HFF-Myc (cell line): ENCODE measurements around the gene MIEN1.
"Not testable (repeated sequence)": the region's sequence is repeated elsewhere in the genome, so short reads cannot be mapped to it uniquely, and the experiment has no call there.

Source experiments
- DNase-seq: peaks from one replicate; pipeline ENCODE4 v3.0.0-alpha.2; 2011; ENCODE audit warnings: low read depth; ENCODE audit errors: extremely low read depth
- H3K4me3 ChIP-seq: replicated peaks from 2 replicates; pipeline ENCODE4 v1.5.1; 2011; ENCODE audit warnings: low read depth, mild to moderate bottlenecking, control low read depth, low read length
- TF ChIP-seq, protein P1 (sequence below): IDR thresholded peaks from 2 replicates; pipeline ENCODE4 v1.5.1; 2012; ENCODE audit warnings: mild to moderate bottlenecking, low read depth, low read length, control low read depth; ENCODE audit errors: missing control alignments

The MIEN1 gene

DNA sequence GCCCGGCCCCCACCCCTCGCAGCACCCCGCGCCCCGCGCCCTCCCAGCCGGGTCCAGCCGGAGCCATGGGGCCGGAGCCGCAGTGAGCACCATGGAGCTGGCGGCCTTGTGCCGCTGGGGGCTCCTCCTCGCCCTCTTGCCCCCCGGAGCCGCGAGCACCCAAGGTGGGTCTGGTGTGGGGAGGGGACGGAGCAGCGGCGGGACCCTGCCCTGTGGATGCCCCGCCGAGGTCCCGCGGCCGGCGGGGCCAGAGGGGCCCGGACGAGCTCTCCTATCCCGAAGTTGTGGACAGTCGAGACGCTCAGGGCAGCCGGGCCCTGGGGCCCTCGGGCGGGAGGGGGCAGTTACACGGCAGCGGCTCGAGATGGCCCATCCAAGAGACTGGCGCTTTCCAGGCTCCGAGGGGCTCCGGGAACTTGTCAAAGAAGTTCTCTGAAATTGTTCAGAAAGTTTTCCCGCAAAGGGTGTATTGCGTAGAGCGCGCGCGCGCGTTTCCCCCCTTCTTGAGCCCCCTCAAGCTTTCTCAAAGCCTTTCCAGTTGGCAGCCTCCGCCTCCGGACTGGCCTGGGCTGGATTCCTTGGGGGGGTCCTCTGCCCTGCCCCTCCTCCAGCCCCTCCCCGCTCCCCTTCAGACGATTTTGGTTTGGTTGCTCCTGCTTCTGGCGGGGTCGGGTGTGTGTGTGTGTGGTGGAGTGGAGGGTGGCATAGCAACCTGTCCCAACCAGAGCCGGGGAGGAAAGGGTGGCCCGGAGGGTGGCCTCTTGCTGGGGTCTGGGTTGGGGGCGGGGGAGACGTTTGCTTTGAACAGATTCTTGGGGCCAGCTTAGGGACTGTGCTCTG is 30.0 kb downstream of the MIEN1 start:
- peak overlapping the region; percentile 67 for H3K4me3 ChIP-seq
- TF ChIP-seq, protein P1, sequence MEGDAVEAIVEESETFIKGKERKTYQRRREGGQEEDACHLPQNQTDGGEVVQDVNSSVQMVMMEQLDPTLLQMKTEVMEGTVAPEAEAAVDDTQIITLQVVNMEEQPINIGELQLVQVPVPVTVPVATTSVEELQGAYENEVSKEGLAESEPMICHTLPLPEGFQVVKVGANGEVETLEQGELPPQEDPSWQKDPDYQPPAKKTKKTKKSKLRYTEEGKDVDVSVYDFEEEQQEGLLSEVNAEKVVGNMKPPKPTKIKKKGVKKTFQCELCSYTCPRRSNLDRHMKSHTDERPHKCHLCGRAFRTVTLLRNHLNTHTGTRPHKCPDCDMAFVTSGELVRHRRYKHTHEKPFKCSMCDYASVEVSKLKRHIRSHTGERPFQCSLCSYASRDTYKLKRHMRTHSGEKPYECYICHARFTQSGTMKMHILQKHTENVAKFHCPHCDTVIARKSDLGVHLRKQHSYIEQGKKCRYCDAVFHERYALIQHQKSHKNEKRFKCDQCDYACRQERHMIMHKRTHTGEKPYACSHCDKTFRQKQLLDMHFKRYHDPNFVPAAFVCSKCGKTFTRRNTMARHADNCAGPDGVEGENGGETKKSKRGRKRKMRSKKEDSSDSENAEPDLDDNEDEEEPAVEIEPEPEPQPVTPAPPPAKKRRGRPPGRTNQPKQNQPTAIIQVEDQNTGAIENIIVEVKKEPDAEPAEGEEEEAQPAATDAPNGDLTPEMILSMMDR: no peak
- DNase-seq: no peak

DNA sequence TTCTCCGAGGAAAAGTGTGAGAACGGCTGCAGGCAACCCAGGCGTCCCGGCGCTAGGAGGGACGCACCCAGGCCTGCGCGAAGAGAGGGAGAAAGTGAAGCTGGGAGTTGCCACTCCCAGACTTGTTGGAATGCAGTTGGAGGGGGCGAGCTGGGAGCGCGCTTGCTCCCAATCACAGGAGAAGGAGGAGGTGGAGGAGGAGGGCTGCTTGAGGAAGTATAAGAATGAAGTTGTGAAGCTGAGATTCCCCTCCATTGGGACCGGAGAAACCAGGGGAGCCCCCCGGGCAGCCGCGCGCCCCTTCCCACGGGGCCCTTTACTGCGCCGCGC is 30.5 kb downstream of the MIEN1 start, which contains the start of gene ERBB2:
Gene ERBB2, plus strand, starts transcription at position 247 of the 330 bp plus-strand sequence. CDS start 175 bp downstream, outside the sequence.
- peak within 1 kb of the TSS; percentile 67 for H3K4me3 ChIP-seq
- TF ChIP-seq, protein P1: no peak
- no peak for DNase-seq

DNA sequence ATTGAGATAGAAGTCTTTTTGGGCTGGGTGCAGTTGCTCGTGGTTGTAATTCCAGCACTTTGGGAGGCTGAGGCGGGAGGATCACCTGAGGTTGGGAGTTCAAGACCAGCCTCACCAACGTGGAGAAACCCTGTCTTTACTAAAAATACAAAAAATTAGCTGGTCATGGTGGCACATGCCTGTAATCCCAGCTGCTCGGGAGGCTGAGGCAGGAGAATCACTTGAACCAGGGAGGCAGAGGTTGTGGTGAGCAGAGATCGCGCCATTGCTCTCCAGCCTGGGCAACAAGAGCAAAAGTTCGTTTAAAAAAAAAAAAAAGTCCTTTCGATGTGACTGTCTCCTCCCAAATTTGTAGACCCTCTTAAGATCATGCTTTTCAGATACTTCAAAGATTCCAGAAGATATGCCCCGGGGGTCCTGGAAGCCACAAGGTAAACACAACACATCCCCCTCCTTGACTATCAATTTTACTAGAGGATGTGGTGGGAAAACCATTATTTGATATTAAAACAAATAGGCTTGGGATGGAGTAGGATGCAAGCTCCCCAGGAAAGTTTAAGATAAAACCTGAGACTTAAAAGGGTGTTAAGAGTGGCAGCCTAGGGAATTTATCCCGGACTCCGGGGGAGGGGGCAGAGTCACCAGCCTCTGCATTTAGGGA is 31.0 kb downstream of the MIEN1 start:
- peak overlapping the region; percentile 67 for H3K4me3 ChIP-seq

DNA sequence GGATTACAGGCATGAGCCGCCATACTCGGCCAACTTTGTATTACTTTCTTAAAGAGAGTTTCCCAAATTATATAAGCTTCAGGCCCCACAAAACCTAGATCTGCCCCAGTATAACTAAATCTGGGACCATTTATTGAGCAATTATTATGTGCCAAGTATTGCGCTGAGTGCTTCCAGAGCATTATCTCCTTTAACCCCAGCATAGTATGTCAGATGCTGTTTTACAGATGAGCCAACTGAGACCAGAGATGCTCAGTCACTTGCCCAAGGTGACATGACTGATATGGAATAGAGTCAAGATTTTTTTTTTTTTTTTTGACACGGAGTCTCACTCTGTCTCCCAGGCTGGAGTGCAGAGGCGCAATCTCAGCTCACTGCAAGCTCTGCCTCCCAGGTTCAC is 32.4 kb downstream of the MIEN1 start:
- no peak for DNase-seq
- TF ChIP-seq, protein P1: no peak
- H3K4me3 ChIP-seq: no peak overlapping the region

More for the DNA sequence above, 31.0 kb downstream of the MIEN1 start:
- not testable (repeated sequence) for DNase-seq

DNA sequence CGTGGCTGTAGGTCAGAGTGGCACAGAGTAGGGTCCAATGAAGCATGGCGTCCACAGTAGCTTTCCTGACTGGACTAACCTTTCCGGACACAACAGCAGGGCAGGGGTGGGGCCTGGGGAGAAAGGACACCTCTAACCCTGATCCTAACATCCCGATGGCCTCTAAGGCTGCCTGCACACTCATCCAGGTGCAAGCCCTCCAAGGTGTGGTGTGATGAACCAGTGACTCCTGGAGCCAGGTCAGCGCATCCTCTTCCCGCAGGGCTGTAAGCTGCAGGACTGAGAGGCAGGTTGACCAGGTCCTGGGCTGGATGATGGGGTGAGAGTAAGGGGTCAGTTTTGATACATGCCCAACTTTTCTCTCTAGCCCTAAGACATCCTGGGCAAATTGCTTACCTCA is 33.6 kb downstream of the MIEN1 start:
- TF ChIP-seq, protein P1: no peak
- no peak for DNase-seq
- no peak overlapping the region for H3K4me3 ChIP-seq

DNA sequence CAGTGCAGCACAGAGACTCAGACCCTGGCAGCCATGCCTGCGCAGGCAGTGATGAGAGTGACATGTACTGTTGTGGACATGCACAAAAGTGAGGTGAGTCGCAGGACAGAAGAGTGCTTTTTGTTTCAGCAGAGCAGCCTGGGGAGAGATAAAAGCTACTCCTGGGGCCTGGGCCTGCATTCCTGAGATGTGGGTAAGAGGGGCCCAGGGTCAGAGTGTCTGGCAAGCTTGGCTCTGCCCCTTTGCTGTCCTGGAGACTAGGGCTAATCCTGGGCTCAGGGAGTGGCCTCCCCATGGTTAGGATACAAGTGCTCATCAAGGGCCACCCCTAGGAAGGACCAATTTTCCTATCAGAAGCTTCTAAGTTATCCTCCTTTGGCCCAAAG is 35.2 kb downstream of the MIEN1 start:
- H3K4me3 ChIP-seq: no peak overlapping the region
- TF ChIP-seq, protein P1: no peak
- no peak for DNase-seq

DNA sequence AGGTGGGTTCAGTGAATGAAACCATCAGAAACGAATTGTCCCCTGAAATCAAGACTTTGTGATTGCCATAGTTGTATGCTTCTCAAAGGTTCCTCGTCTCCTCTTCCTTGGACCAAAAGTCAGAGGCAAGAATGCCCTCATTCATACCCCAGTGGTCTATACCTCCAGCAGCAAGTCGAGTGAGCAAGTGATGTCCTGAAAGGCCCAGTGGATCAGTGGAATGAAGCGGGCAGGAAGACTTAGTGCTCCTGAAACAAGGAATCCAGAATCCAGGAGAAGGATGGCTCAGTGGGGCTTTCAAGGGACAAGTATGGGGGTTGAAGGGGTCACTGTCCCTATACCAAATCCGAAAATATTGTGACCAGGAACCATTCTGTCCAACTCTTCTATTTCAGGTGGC is 35.7 kb downstream of the MIEN1 start:
- no peak for DNase-seq
- no peak overlapping the region for H3K4me3 ChIP-seq
- TF ChIP-seq, protein P1: no peak
